Natural killer cell (primary cell): Measurements from ENCODE around the gene INAFM2. TPM values are rescaled to one million over a fixed set of nuclear protein-coding genes. Genes with fewer than 3 reads are reported as not detected.

Source experiments
- ATAC-seq, 3 donors: fragments of 150-1000 bp in 2 of 3; fragments of 200-7000 bp in 1 of 3; cut with Tn5 transposase; 1 replicate in 1 of 3; 2 replicates in 2 of 3; pipeline ENCODE4 v1.10.0; 2021; ENCODE audit warnings: mild to moderate bottlenecking in 2 of 3, moderate library complexity in 2 of 3
- DNase-seq, 2 donors: peaks; one replicate each; pipeline versions ENCODE4 v3.0.0 to v3.0.0-alpha.2; 2013 to 2021; ENCODE audit warnings: mixed read lengths in 1 of 2
- H3K27ac ChIP-seq: one replicate; pipeline ENCODE4 v1.5.1; 2013; ENCODE audit warnings: mild to moderate bottlenecking, low read length
- H3K27me3 ChIP-seq: one replicate; pipeline ENCODE4 v1.6.1; 2013; ENCODE audit warnings: low read length; ENCODE audit not compliant: control insufficient read depth, insufficient read depth
- H3K36me3 ChIP-seq: one replicate; pipeline ENCODE4 v1.6.1; 2013; ENCODE audit warnings: low read length; ENCODE audit not compliant: control insufficient read depth, insufficient read depth
- H3K4me1 ChIP-seq: one replicate; pipeline ENCODE4 v1.6.1; 2013; ENCODE audit warnings: low read length; ENCODE audit not compliant: control insufficient read depth, insufficient read depth
- H3K4me3 ChIP-seq: one replicate; pipeline ENCODE4 v1.5.1; 2013; ENCODE audit warnings: low read length
- H3K9me3 ChIP-seq: one replicate; pipeline ENCODE4 v1.6.1; 2013; ENCODE audit warnings: low read length; ENCODE audit not compliant: control insufficient read depth, insufficient read depth
- H3K27ac Mint-ChIP-seq, 2 donors: one replicate each; pipeline ENCODE4 v1.8.0; 2022; ENCODE audit warnings: mild to moderate bottlenecking in 2 of 2, mixed read lengths in 2 of 2, moderate library complexity in 1 of 2
- H3K27me3 Mint-ChIP-seq, 2 donors: one replicate each; pipeline ENCODE4 v1.8.0; 2022; ENCODE audit warnings: low read depth in 2 of 2, mixed read lengths in 2 of 2
- H3K36me3 Mint-ChIP-seq: one replicate; pipeline ENCODE4 v1.8.0; 2022; ENCODE audit warnings: mixed read lengths
- H3K4me1 Mint-ChIP-seq, 2 donors: one replicate each; pipeline ENCODE4 v1.8.0; 2022; ENCODE audit warnings: mixed read lengths in 2 of 2
- H3K4me3 Mint-ChIP-seq: one replicate; pipeline ENCODE4 v1.8.0; 2022; ENCODE audit warnings: mild to moderate bottlenecking, moderate library complexity, mixed read lengths
- H3K9me3 Mint-ChIP-seq, 2 donors: one replicate each; pipeline ENCODE4 v1.8.0; 2022; ENCODE audit warnings: mixed read lengths in 2 of 2
- WGBS: methylation state at CpG from one replicate; pipeline ENCODE4 v1.1.7; 2013; ENCODE audit warnings: missing lambda C conversion rate; ENCODE audit not compliant: insufficient coverage; 5-methylcytosine and 5-hydroxymethylcytosine counted together
- intact Hi-C: fragments of 100-400 bp; cut with micrococcal nuclease; formaldehyde crosslinking; loops from one replicate; pipeline ENCODE4 v1.14.2; 2022
- total RNA-seq, 4 donors: library from RNA; stranded (reverse); fragments of 120-200 nt in 1 of 4; gene quantifications; one replicate each; pipeline versions ENCODE4 v1.2.3 to v1.2.4, GENCODE V29; 2013 to 2022
- TF ChIP-seq, protein P1 (sequence below): fragments of 200-600 bp; IDR thresholded peaks from one replicate; pipeline ENCODE4 v1.8.0; 2022; ENCODE audit warnings: antibody characterized with exemption

Gene INAFM2
- total RNA-seq, 3 donors from 2014 or later (not counting 1 experiment from before 2014, with no cell fraction given) = 14.0 to 21.7 (median 15.1) TPM

DNA sequence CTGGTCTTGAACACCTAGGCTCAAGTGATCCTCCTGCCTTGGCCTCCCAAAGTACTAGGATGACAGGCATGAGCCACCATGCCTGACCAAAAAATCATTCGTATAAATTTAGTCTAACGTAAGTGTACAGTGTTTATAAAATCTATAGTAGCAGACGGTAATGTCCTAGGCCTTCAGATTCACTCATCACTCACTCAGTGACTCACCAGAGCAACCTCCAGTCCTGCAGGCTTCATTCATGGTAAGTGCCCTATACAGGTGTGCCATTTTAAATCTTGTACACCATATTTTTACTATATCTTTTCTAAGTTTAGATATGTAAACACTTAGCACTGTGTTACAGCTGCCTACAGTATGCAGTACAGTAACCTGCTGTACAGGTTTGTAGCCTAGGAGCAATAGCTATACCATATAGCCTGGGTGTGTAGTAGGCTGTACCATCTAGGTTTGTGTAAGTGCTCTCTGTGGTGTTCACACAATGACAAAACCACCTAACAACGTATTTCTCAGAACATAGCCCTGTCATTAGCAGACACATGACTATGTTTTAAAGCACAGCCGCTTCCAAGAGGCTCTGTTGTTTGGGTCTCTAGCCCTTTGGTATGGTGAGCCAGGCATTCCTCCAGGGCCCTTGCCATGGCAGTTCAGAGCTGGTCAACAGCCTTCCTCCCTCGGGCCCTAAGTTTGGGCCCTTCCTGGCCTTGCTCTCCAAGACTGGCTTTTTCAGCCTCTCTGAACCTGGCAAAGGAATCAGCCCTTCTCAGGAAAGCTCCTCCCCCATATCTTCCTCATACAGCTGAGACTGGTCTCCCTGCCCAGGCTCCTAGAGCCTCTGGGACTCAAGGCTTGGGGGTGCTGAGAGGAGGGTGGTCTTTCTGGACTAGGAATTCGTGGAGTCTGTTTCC is 19.2 kb downstream of the INAFM2 start:
- intact Hi-C loops = no loop called here
- Mint-ChIP-seq H3K4me1 (peaks cover 0 to 5% of the 10 kb centered on the region in 2 donors), H3K9me3 (no peaks in the 10 kb centered on the region), H3K4me3 (no peak overlapping the region), H3K27me3 (no peaks in the 10 kb centered on the region), H3K27ac (no peak overlapping the region), H3K36me3 (no peaks in the 10 kb centered on the region)
- ATAC-seq = no peak
- no peak overlapping the region for H3K4me3 ChIP-seq
- H3K27me3 ChIP-seq = no peaks in the 10 kb centered on the region
- 77% methylated on average over 7 of the region's 7 CpGs for WGBS
- peaks cover 25% of the 10 kb centered on the region for H3K4me1 ChIP-seq
- no peak overlapping the region for H3K27ac ChIP-seq
- H3K9me3 ChIP-seq = no peaks in the 10 kb centered on the region
- TF ChIP-seq, protein P1, sequence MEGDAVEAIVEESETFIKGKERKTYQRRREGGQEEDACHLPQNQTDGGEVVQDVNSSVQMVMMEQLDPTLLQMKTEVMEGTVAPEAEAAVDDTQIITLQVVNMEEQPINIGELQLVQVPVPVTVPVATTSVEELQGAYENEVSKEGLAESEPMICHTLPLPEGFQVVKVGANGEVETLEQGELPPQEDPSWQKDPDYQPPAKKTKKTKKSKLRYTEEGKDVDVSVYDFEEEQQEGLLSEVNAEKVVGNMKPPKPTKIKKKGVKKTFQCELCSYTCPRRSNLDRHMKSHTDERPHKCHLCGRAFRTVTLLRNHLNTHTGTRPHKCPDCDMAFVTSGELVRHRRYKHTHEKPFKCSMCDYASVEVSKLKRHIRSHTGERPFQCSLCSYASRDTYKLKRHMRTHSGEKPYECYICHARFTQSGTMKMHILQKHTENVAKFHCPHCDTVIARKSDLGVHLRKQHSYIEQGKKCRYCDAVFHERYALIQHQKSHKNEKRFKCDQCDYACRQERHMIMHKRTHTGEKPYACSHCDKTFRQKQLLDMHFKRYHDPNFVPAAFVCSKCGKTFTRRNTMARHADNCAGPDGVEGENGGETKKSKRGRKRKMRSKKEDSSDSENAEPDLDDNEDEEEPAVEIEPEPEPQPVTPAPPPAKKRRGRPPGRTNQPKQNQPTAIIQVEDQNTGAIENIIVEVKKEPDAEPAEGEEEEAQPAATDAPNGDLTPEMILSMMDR = no peak
- H3K36me3 ChIP-seq = no peaks in the 10 kb centered on the region
- DNase-seq = no peak

DNA sequence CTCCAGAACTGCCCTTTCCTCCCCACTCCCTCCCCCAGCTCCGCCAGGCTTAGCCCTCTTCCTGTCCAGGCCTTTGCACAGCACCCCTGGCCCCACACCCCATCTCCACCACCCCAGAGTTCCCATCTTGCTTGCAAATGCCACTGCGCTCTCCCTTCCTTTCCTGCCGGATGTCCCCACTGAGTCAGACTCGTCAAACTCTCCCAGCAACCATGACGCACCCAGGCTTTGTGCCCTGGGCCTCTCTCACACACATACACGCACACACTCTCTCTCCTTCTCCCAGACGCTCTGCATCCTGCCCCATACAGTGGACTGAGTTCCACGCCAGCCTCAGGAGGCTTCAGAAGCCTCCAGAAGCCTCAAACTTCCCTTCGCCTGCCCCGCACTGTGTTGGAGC is 20.0 kb downstream of the INAFM2 start:
- Mint-ChIP-seq H3K9me3 (no peaks in the 10 kb centered on the region), H3K4me1 (peaks cover 0 to 5% of the 10 kb centered on the region in 2 donors), H3K27me3 (no peaks in the 10 kb centered on the region), H3K4me3 (no peak overlapping the region), H3K27ac (no peak overlapping the region), H3K36me3 (no peaks in the 10 kb centered on the region)
- H3K27ac ChIP-seq = no peak overlapping the region
- ATAC-seq (no peak), DNase-seq (no peak)
- no peaks in the 10 kb centered on the region for H3K27me3 ChIP-seq
- no peak overlapping the region for H3K4me3 ChIP-seq
- no peaks in the 10 kb centered on the region for H3K9me3 ChIP-seq
- peaks cover 17% of the 10 kb centered on the region for H3K4me1 ChIP-seq
- intact Hi-C loops = no loop called here
- no peaks in the 10 kb centered on the region for H3K36me3 ChIP-seq
- TF ChIP-seq, protein P1 = no peak
- 85% methylated on average over 10 of the region's 10 CpGs for WGBS

DNA sequence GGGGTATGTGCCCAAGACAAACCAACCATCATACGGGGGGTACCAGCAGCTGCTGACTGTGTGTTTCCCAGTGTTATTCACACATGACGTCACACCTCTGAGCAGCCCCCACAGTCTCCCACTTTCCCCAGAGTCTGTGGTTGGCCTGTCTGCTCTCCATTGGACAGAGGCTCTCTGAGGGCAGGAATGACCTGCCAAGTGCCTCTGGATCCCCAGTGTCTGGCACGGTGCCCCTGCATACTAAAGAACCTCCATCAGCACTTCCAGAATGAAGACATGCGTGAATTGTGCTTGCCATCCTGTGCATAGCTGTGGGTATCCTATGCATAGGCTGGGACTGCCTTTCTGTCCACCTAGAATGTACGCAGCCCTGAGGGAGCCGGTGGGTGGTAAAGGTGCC is 20.7 kb downstream of the INAFM2 start:
- no peaks in the 10 kb centered on the region for H3K27me3 ChIP-seq
- Mint-ChIP-seq H3K9me3 (no peaks in the 10 kb centered on the region), H3K27ac (no peak overlapping the region), H3K27me3 (no peaks in the 10 kb centered on the region), H3K36me3 (no peaks in the 10 kb centered on the region), H3K4me3 (no peak overlapping the region), H3K4me1 (peaks cover 0 to 5% of the 10 kb centered on the region in 2 donors)
- WGBS = 45% methylated on average over 6 of the region's 6 CpGs
- ATAC-seq (peak in 1 of 3 donors; percentile 12), DNase-seq (no peak)
- H3K4me1 ChIP-seq = peaks cover 17% of the 10 kb centered on the region
- intact Hi-C loops = loop anchor here (1.0 kb wide), 1 partner anchor 77 kb away; no protein-coding TSS in a partner anchor
- H3K27ac ChIP-seq = no peak overlapping the region
- TF ChIP-seq, protein P1 = no peak
- no peak overlapping the region for H3K4me3 ChIP-seq
- no peaks in the 10 kb centered on the region for H3K9me3 ChIP-seq
- H3K36me3 ChIP-seq = no peaks in the 10 kb centered on the region
